Natural killer cell (primary cell): ENCODE data around the gene HORMAD2. TPM values are rescaled to one million over a fixed set of nuclear protein-coding genes. Genes with fewer than 3 reads are reported as not detected.

ENCODE experiments used
- ATAC-seq, 3 donors: fragments of 150-1000 bp in 2 of 3; fragments of 200-7000 bp in 1 of 3; cut with Tn5 transposase; 1 replicate in 1 of 3; 2 replicates in 2 of 3; pipeline ENCODE4 v1.10.0; 2021; ENCODE audit warnings: mild to moderate bottlenecking in 2 of 3, moderate library complexity in 2 of 3
- DNase-seq, 2 donors: peaks; one replicate each; pipeline versions ENCODE4 v3.0.0 to v3.0.0-alpha.2; 2013 to 2021; ENCODE audit warnings: mixed read lengths in 1 of 2
- H3K27ac ChIP-seq: one replicate; pipeline ENCODE4 v1.5.1; 2013; ENCODE audit warnings: mild to moderate bottlenecking, low read length
- H3K27me3 ChIP-seq: one replicate; pipeline ENCODE4 v1.6.1; 2013; ENCODE audit warnings: low read length; ENCODE audit not compliant: control insufficient read depth, insufficient read depth
- H3K36me3 ChIP-seq: one replicate; pipeline ENCODE4 v1.6.1; 2013; ENCODE audit warnings: low read length; ENCODE audit not compliant: control insufficient read depth, insufficient read depth
- H3K4me1 ChIP-seq: one replicate; pipeline ENCODE4 v1.6.1; 2013; ENCODE audit warnings: low read length; ENCODE audit not compliant: control insufficient read depth, insufficient read depth
- H3K4me3 ChIP-seq: one replicate; pipeline ENCODE4 v1.5.1; 2013; ENCODE audit warnings: low read length
- H3K9me3 ChIP-seq: one replicate; pipeline ENCODE4 v1.6.1; 2013; ENCODE audit warnings: low read length; ENCODE audit not compliant: control insufficient read depth, insufficient read depth
- H3K27ac Mint-ChIP-seq, 2 donors: one replicate each; pipeline ENCODE4 v1.8.0; 2022; ENCODE audit warnings: mild to moderate bottlenecking in 2 of 2, mixed read lengths in 2 of 2, moderate library complexity in 1 of 2
- H3K27me3 Mint-ChIP-seq, 2 donors: one replicate each; pipeline ENCODE4 v1.8.0; 2022; ENCODE audit warnings: low read depth in 2 of 2, mixed read lengths in 2 of 2
- H3K36me3 Mint-ChIP-seq: one replicate; pipeline ENCODE4 v1.8.0; 2022; ENCODE audit warnings: mixed read lengths
- H3K4me1 Mint-ChIP-seq, 2 donors: one replicate each; pipeline ENCODE4 v1.8.0; 2022; ENCODE audit warnings: mixed read lengths in 2 of 2
- H3K4me3 Mint-ChIP-seq: one replicate; pipeline ENCODE4 v1.8.0; 2022; ENCODE audit warnings: mild to moderate bottlenecking, moderate library complexity, mixed read lengths
- H3K9me3 Mint-ChIP-seq, 2 donors: one replicate each; pipeline ENCODE4 v1.8.0; 2022; ENCODE audit warnings: mixed read lengths in 2 of 2
- WGBS: methylation state at CpG from one replicate; pipeline ENCODE4 v1.1.7; 2013; ENCODE audit warnings: missing lambda C conversion rate; ENCODE audit not compliant: insufficient coverage; 5-methylcytosine and 5-hydroxymethylcytosine counted together
- intact Hi-C: fragments of 100-400 bp; cut with micrococcal nuclease; formaldehyde crosslinking; loops from one replicate; pipeline ENCODE4 v1.14.2; 2022
- total RNA-seq, 4 donors: library from RNA; stranded (reverse); fragments of 120-200 nt in 1 of 4; gene quantifications; one replicate each; pipeline versions ENCODE4 v1.2.3 to v1.2.4, GENCODE V29; 2013 to 2022
- TF ChIP-seq, protein P1 (sequence below): fragments of 200-600 bp; IDR thresholded peaks from one replicate; pipeline ENCODE4 v1.8.0; 2022; ENCODE audit warnings: antibody characterized with exemption

Gene HORMAD2
- total RNA-seq, 3 donors from 2014 or later (not counting 1 experiment from before 2014, with no cell fraction given), result not detected

DNA sequence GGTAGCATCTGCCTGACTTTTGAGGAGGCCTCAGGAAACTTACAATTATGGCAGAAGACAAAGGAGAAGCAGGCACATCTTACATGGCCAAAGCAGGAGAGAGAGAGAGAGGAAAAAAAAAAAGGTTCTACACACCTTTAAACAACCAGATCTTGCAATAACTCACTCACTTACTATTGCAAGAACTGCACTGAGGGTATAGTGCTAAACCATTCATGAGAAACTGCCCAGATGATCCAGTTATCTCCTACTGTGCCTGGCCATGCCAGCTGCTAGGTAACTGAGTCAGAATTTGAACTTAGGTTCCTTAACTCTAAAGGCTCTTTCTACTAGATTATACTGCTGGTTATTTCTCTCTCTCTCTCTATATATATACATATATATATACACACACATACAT is 7.3 kb downstream of the HORMAD2 start:
- intact Hi-C loops, result no loop called here
- Mint-ChIP-seq H3K27ac (no peak overlapping the region), H3K36me3 (no peaks in the 10 kb centered on the region)

DNA sequence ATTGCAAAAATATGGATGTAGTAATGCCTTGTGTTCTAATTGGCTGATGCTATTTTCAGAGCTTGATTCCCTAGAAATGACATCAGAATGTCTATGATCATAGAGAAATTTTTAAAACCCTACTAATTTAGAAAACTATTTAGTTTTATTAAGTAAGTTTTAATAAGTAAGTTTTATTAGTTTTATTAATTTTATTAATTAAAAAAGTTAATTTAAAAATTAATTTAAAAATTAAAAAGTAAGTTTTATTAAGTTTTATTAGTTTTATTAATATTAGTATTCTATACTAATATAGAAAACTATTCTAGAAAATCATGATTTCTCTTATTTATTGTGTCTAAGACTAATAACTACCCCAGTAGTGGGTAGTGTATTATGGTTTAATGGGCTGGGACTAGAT is 8.2 kb downstream of the HORMAD2 start:
- Histone ChIP-seq H3K4me1 (no peaks in the 10 kb centered on the region), H3K27me3 (peaks cover 5% of the 10 kb centered on the region), H3K4me3 (no peak overlapping the region), H3K36me3 (no peaks in the 10 kb centered on the region), H3K9me3 (no peaks in the 10 kb centered on the region), H3K27ac (no peak overlapping the region)
- H3K27ac Mint-ChIP-seq, result no peak overlapping the region
- intact Hi-C loops, result no loop called here
- no peaks in the 10 kb centered on the region for H3K4me1 Mint-ChIP-seq
- no peaks in the 10 kb centered on the region for H3K36me3 Mint-ChIP-seq
- ATAC-seq (no peak), DNase-seq (no peak)
- TF ChIP-seq, protein P1, sequence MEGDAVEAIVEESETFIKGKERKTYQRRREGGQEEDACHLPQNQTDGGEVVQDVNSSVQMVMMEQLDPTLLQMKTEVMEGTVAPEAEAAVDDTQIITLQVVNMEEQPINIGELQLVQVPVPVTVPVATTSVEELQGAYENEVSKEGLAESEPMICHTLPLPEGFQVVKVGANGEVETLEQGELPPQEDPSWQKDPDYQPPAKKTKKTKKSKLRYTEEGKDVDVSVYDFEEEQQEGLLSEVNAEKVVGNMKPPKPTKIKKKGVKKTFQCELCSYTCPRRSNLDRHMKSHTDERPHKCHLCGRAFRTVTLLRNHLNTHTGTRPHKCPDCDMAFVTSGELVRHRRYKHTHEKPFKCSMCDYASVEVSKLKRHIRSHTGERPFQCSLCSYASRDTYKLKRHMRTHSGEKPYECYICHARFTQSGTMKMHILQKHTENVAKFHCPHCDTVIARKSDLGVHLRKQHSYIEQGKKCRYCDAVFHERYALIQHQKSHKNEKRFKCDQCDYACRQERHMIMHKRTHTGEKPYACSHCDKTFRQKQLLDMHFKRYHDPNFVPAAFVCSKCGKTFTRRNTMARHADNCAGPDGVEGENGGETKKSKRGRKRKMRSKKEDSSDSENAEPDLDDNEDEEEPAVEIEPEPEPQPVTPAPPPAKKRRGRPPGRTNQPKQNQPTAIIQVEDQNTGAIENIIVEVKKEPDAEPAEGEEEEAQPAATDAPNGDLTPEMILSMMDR, result no peak
- peaks cover 9 to 22% of the 10 kb centered on the region in 2 donors for H3K27me3 Mint-ChIP-seq
- H3K9me3 Mint-ChIP-seq, result no peaks in the 10 kb centered on the region
- no peak overlapping the region for H3K4me3 Mint-ChIP-seq

More for the DNA sequence above, 7.3 kb downstream of the HORMAD2 start:
- Histone ChIP-seq H3K4me3 (no peak overlapping the region), H3K9me3 (no peaks in the 10 kb centered on the region), H3K27ac (no peak overlapping the region), H3K27me3 (no peaks in the 10 kb centered on the region), H3K36me3 (no peaks in the 10 kb centered on the region), H3K4me1 (no peaks in the 10 kb centered on the region)
- ATAC-seq (no peak), DNase-seq (no peak)
- Mint-ChIP-seq H3K27me3 (peaks cover 9 to 16% of the 10 kb centered on the region in 2 donors), H3K4me1 (no peaks in the 10 kb centered on the region), H3K4me3 (no peak overlapping the region), H3K9me3 (no peaks in the 10 kb centered on the region)
- TF ChIP-seq, protein P1, result no peak

DNA sequence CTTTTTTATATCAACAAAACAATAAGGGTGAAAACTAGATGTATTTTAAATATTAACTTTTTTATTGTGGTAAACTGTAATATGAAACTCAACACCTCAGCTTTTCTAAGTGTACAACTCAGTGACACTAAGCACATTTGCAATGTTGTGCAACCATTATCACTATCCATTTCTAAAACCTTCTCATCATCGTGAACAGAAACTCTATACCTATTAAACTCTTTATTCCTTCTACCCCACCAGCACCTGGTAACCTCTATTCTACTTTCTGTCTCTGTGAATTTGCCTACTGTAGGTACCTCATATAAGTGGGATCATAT is 9.4 kb downstream of the HORMAD2 start:
- Mint-ChIP-seq H3K9me3 (no peaks in the 10 kb centered on the region), H3K36me3 (no peaks in the 10 kb centered on the region), H3K27ac (no peak overlapping the region), H3K27me3 (peaks cover 9 to 22% of the 10 kb centered on the region in 2 donors), H3K4me1 (no peaks in the 10 kb centered on the region), H3K4me3 (no peak overlapping the region)
- Histone ChIP-seq H3K36me3 (no peaks in the 10 kb centered on the region), H3K4me1 (no peaks in the 10 kb centered on the region), H3K4me3 (no peak overlapping the region), H3K27ac (no peak overlapping the region), H3K27me3 (peaks cover 6% of the 10 kb centered on the region), H3K9me3 (no peaks in the 10 kb centered on the region)
- TF ChIP-seq, protein P1, result no peak
- ATAC-seq (no peak), DNase-seq (no peak)
- intact Hi-C loops, result loop anchor here (1.0 kb wide), 1 partner anchor 454 kb away; no protein-coding TSS in a partner anchor
- WGBS, result 88% methylated on average over 1 of the region's 1 CpG

DNA sequence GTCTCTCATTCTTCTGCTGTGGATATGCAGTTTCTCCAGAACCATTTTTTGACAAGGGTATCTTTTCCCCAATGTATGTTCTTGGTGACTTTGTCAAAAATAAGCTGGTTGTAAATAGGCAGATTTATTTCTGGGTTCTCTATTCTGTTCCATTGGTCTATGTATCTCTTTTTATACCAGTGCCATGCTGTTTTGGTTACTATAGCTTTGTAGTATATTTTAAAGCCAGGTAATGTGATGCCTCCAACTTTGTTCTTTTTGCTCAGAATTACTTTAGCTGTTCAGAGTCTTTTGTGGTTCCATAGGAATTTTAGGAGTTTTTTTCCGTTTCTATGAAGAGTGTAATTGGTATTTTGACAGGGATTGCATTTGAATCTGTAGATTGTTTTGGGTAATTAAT is 12.4 kb downstream of the HORMAD2 start:
- no peaks in the 10 kb centered on the region for H3K36me3 Mint-ChIP-seq
- TF ChIP-seq, protein P1, result no peak
- no CpG with 5 or more reads among the region's 1 CpG for WGBS

More for the DNA sequence above, 12.4 kb downstream of the HORMAD2 start:
- Mint-ChIP-seq H3K4me1 (no peaks in the 10 kb centered on the region), H3K9me3 (no peaks in the 10 kb centered on the region), H3K27me3 (peaks cover 16 to 22% of the 10 kb centered on the region in 2 donors), H3K27ac (no peak overlapping the region), H3K4me3 (no peak overlapping the region)
- no peak for ATAC-seq
- Histone ChIP-seq H3K36me3 (no peaks in the 10 kb centered on the region), H3K9me3 (no peaks in the 10 kb centered on the region), H3K27me3 (peaks cover 7% of the 10 kb centered on the region), H3K4me3 (no peak overlapping the region), H3K27ac (no peak overlapping the region), H3K4me1 (no peaks in the 10 kb centered on the region)
- intact Hi-C loops, result no loop called here
- no peak for DNase-seq
